ENCODE data around the gene ICAM1. TPM values are rescaled to one million over a fixed set of nuclear protein-coding genes. Genes with fewer than 3 reads are reported as not detected.
"Not testable (repeated sequence)": the region's sequence is repeated elsewhere in the genome, so short reads cannot be mapped to it uniquely, and the experiment has no call there.

The ICAM1 gene
- total RNA-seq, 2 experiments from 2014 or later = 35.5 to 37.2 TPM

DNA sequence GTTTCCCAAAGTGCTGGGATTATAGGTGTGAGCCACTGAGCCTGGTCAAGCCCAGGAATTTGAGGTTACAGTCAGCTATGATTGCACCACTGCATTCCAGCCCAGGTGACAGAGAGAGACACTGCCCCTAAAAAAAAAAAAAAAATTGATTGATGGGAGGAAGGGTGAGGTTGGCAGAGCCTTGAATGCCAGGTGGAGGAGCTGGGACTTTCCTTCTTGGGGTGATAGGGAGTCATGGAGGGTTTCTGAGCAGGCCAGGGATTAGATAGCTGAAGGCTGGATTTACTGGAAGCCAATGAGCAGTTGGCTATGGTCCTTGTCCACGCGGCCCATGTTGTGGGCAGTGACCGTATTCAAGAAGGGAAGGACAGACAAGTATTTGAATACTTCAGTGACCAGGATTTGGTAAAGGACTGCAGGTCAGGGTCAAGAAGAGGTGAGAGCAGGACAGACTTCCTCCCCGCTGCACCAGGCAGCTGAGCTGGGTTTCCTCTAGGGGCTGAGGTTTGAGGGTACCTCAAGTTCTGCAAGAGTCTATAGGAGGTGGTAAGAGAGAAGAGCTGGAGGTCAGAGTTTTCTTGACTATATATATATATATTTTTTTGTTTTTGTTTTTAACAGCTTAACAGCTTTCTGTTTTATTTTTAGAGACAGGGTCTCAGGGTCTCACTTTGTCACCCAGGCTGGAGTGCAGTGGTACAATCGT is 9.0 kb downstream of the ICAM1 start:
- H3K27ac Mint-ChIP-seq = peak overlapping the region; percentile 34
- intact Hi-C loops (cut with micrococcal nuclease) = no loop called here
- no peaks in the 10 kb centered on the region for H3K9me3 Mint-ChIP-seq
- POLR2A ChIA-PET = interaction anchor here (0.7 to 3.0 kb wide), 6 partner anchors 9 to 109 kb away, joined by 3 to 23 read pairs (median 4); partner anchors contain the start of genes ICAM1, ICAM4 and ICAM5
- no peak overlapping the region for H3K4me3 Mint-ChIP-seq
- H3K4me1 Mint-ChIP-seq (ENCODE audit: low read depth) = peaks cover 16% of the 10 kb centered on the region
- ATAC-seq (no peak), DNase-seq (no peak)
- TF ChIP-seq, protein P1, sequence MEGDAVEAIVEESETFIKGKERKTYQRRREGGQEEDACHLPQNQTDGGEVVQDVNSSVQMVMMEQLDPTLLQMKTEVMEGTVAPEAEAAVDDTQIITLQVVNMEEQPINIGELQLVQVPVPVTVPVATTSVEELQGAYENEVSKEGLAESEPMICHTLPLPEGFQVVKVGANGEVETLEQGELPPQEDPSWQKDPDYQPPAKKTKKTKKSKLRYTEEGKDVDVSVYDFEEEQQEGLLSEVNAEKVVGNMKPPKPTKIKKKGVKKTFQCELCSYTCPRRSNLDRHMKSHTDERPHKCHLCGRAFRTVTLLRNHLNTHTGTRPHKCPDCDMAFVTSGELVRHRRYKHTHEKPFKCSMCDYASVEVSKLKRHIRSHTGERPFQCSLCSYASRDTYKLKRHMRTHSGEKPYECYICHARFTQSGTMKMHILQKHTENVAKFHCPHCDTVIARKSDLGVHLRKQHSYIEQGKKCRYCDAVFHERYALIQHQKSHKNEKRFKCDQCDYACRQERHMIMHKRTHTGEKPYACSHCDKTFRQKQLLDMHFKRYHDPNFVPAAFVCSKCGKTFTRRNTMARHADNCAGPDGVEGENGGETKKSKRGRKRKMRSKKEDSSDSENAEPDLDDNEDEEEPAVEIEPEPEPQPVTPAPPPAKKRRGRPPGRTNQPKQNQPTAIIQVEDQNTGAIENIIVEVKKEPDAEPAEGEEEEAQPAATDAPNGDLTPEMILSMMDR (IDR thresholded peaks at IDR 0.05) = no peak
- peaks cover 52% of the 10 kb centered on the region for H3K36me3 Mint-ChIP-seq (ENCODE audit: low read depth)
- no peaks in the 10 kb centered on the region for H3K27me3 Mint-ChIP-seq
- CTCF ChIA-PET = interaction anchor here (1.2 to 4.4 kb wide), 3 partner anchors 10 to 109 kb away, joined by 4 to 24 read pairs (median 21); partner anchors contain the start of gene ICAM1

DNA sequence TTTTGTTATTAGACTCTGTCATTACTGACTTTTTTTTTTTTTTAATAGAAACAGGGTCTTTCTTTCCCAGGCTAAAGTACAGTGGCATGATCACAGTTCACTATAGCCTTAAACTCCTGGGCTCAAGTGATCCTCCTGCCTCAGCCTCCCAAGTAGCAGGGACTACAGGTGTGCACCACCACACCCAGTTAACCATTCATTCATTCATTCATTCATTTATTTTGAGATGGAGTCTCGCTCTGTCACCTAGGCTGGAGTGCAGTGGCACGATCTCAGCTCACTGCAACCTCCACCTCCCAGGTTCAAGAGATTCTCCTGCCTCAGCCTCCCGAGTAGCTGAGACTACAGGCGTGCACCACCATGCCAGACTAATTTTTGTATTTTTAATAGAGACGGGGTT is 11.1 kb downstream of the ICAM1 start:
- DNase-seq; H3K4me3 Mint-ChIP-seq; H3K27ac Mint-ChIP-seq; intact Hi-C loops (cut with micrococcal nuclease); H3K9me3 Mint-ChIP-seq; H3K27me3 Mint-ChIP-seq; ATAC-seq: not testable (repeated sequence)
- ChIA-PET CTCF (interaction anchor here (2.9 kb wide), 1 partner anchor 12 kb away, joined by 21 read pairs; the partner anchor contains the start of gene ICAM1), POLR2A (interaction anchor here (1.2 kb wide), 1 partner anchor 11 kb away, joined by 4 read pairs; the partner anchor contains the start of gene ICAM1)
- Mint-ChIP-seq H3K4me1 (ENCODE audit: low read depth) (peaks cover 35% of the 10 kb centered on the region), H3K36me3 (ENCODE audit: low read depth) (peaks cover 61% of the 10 kb centered on the region)

DNA sequence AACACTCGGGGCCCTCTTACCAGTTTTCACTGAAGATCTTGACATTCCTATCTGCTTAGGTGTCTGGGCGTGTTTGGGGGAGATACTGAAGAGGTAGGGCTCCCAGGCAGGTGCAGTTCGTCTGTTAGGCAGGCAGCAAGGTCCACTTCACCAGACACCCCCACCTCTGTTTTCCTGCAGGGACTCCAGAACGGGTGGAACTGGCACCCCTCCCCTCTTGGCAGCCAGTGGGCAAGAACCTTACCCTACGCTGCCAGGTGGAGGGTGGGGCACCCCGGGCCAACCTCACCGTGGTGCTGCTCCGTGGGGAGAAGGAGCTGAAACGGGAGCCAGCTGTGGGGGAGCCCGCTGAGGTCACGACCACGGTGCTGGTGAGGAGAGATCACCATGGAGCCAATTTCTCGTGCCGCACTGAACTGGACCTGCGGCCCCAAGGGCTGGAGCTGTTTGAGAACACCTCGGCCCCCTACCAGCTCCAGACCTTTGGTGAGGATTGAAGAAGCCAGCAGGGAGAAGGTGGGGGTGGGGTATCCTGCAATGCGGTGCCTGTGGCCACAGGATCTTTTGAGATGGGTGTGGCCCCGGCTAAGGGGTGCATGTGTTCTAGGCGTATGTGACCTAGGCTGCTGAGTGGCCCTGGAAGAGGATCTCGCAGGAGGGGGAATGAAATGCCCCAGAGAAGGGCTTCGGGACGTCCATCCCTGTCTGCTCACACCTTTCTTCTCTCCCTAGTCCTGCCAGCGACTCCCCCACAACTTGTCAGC is 12.6 kb downstream of the ICAM1 start:
- peaks cover 9% of the 10 kb centered on the region for H3K27me3 Mint-ChIP-seq
- H3K36me3 Mint-ChIP-seq (ENCODE audit: low read depth) = peaks cover 52% of the 10 kb centered on the region
- no peak overlapping the region for H3K27ac Mint-ChIP-seq
- H3K4me1 Mint-ChIP-seq (ENCODE audit: low read depth) = peaks cover 44% of the 10 kb centered on the region
- no peak for DNase-seq
- H3K9me3 Mint-ChIP-seq = no peaks in the 10 kb centered on the region
- POLR2A ChIA-PET = interaction anchor here (0.6 to 1.2 kb wide), 3 partner anchors 9 to 132 kb away, joined by 3 to 4 read pairs (median 3); no protein-coding TSS in a partner anchor
- CTCF ChIA-PET = no interaction called here
- intact Hi-C loops (cut with micrococcal nuclease) = no loop called here
- TF ChIP-seq, protein P1 (IDR thresholded peaks at IDR 0.05) = no peak
- H3K4me3 Mint-ChIP-seq = no peak overlapping the region
- ATAC-seq = no peak

DNA sequence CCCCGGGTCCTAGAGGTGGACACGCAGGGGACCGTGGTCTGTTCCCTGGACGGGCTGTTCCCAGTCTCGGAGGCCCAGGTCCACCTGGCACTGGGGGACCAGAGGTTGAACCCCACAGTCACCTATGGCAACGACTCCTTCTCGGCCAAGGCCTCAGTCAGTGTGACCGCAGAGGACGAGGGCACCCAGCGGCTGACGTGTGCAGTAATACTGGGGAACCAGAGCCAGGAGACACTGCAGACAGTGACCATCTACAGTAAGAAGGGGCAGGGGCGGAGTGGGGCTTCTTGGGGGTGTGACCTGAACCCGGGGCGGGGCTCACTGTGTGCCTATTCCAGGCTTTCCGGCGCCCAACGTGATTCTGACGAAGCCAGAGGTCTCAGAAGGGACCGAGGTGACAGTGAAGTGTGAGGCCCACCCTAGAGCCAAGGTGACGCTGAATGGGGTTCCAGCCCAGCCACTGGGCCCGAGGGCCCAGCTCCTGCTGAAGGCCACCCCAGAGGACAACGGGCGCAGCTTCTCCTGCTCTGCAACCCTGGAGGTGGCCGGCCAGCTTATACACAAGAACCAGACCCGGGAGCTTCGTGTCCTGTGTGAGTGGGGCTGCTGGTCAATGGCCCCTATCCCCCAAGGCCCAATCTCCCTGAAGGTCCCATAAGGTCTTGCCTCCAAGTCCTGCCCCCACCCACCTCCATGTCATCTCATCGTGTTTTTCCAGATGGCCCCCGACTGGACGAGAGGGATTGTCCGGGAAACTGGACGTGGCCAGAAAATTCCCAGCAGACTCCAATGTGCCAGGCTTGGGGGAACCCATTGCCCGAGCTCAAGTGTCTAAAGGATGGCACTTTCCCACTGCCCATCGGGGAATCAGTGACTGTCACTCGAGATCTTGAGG is 13.4 kb downstream of the ICAM1 start:
- TF ChIP-seq, protein P1 (IDR thresholded peaks at IDR 0.05) = no peak
- POLR2A ChIA-PET = interaction anchor here (0.8 to 9.2 kb wide), 2 partner anchors 8 to 12 kb away, joined by 3 to 107 read pairs; partner anchors contain the start of gene ICAM1
- Mint-ChIP-seq H3K36me3 (ENCODE audit: low read depth) (peaks cover 47% of the 10 kb centered on the region), H3K9me3 (no peaks in the 10 kb centered on the region), H3K27me3 (peaks cover 15% of the 10 kb centered on the region), H3K4me3 (no peak overlapping the region), H3K4me1 (ENCODE audit: low read depth) (peaks cover 47% of the 10 kb centered on the region), H3K27ac (no peak overlapping the region)
- ATAC-seq (no peak), DNase-seq (no peak)
- CTCF ChIA-PET = interaction anchor here (3.2 kb wide), 1 partner anchor 14 kb away, joined by 19 read pairs; the partner anchor contains the start of gene ICAM1
- intact Hi-C loops (cut with micrococcal nuclease) = no loop called here

DNA sequence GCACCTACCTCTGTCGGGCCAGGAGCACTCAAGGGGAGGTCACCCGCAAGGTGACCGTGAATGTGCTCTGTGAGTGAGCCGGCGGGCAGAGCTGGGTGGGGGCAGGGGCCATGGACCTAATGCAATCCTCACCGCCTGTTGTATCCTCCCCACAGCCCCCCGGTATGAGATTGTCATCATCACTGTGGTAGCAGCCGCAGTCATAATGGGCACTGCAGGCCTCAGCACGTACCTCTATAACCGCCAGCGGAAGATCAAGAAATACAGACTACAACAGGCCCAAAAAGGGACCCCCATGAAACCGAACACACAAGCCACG is 14.0 kb downstream of the ICAM1 start:
- Mint-ChIP-seq H3K36me3 (ENCODE audit: low read depth) (peaks cover 42% of the 10 kb centered on the region), H3K9me3 (no peaks in the 10 kb centered on the region), H3K4me3 (no peak overlapping the region), H3K27ac (no peak overlapping the region), H3K27me3 (peaks cover 15% of the 10 kb centered on the region), H3K4me1 (ENCODE audit: low read depth) (peaks cover 44% of the 10 kb centered on the region)
- ATAC-seq (no peak), DNase-seq (no peak)
- intact Hi-C loops (cut with micrococcal nuclease) = no loop called here
- ChIA-PET POLR2A (interaction anchor here (9.2 kb wide), 1 partner anchor 13 kb away, joined by 107 read pairs; the partner anchor contains the start of gene ICAM1), CTCF (interaction anchor here (3.2 kb wide), 1 partner anchor 15 kb away, joined by 19 read pairs; the partner anchor contains the start of gene ICAM1)
- TF ChIP-seq, protein P1 (IDR thresholded peaks at IDR 0.05) = no peak
